ENCODE data around the gene CERS5. TPM values are rescaled to one million over a fixed set of nuclear protein-coding genes. Genes with fewer than 3 reads are reported as not detected.

Gene CERS5
- total RNA-seq, 2 experiments from 2014 or later, result 27.6 to 36.9 TPM

- Histone ChIP-seq H2AFZ (ENCODE audit: low read length) (no peak overlapping the region), H3K4me2 (ENCODE audit: low read length) (no peak overlapping the region), H3K4me1 (ENCODE audit: insufficient read depth, low read length, poor library complexity, severe bottlenecking) (no peaks in the 10 kb centered on the region), H3K36me3 (ENCODE audit: insufficient read depth, low read length) (peaks cover 20% of the 10 kb centered on the region; the same call in 1 of the 2 replicates), H3K4me3 (ENCODE audit: low read depth, low read length, poor library complexity, severe bottlenecking) (no peak overlapping the region), H3K79me2 (ENCODE audit: insufficient read depth, low read depth, low read length) (no peaks in the 10 kb centered on the region), H4K20me1 (ENCODE audit: insufficient read depth, low read length) (peaks cover 5% of the 10 kb centered on the region; the same call in 1 of the 2 replicates), H3K27ac (ENCODE audit: low read depth, low read length, poor library complexity, severe bottlenecking) (no peak overlapping the region), H3K9me3 (ENCODE audit: low read length) (no peaks in the 10 kb centered on the region), H3K9me2 (ENCODE audit: insufficient read depth, low read length) (no peaks in the 10 kb centered on the region)
- BruUV-seq (replicated peaks), result no TSS peak
- ChIA-PET CTCF (ENCODE audit: unreplicated experiment) (no interaction called here), POLR2A (interaction anchor here (0.6 to 1.3 kb wide), 5 partner anchors 34 to 1130 kb away, joined by 3 to 10 read pairs (median 5); no protein-coding TSS in a partner anchor)
- no peak for TF ChIP-seq CTCF (conservative IDR thresholded peaks at IDR 0.05; ENCODE audit: low read length)
- TF ChIP-seq EZH2phosphoT487 (IDR thresholded peaks at IDR 0.05; ENCODE audit: borderline replicate concordance, low read depth, low read length), result no peak
- intact Hi-C loops (cut with micrococcal nuclease; ENCODE audit: unreplicated experiment), result no loop called here
- DNase-seq (ENCODE audit: low spot score), result no peak
These were observed 19.9 kb downstream of the CERS5 start for GRCh38 chr12:50147281-50147680.

GRCh38 chr12:50145439-50145838 lies 21.7 kb downstream of the CERS5 start:
- H3K27ac ChIP-seq (ENCODE audit: low read depth, low read length, poor library complexity, severe bottlenecking), result no peak overlapping the region
- H2AFZ ChIP-seq (ENCODE audit: low read length), result no peak overlapping the region
- ChIA-PET POLR2A (no interaction called here), CTCF (ENCODE audit: unreplicated experiment) (no interaction called here)
- no peaks in the 10 kb centered on the region for H3K9me3 ChIP-seq (ENCODE audit: low read length)
- peaks cover 37% of the 10 kb centered on the region for H3K36me3 ChIP-seq (ENCODE audit: insufficient read depth, low read length)
- H3K9me2 ChIP-seq (ENCODE audit: insufficient read depth, low read length), result no peaks in the 10 kb centered on the region
- intact Hi-C loops (cut with micrococcal nuclease; ENCODE audit: unreplicated experiment), result no loop called here
- no peak for DNase-seq (ENCODE audit: low spot score)
- TF ChIP-seq CTCF (conservative IDR thresholded peaks at IDR 0.05; ENCODE audit: low read length) (no peak), EZH2phosphoT487 (IDR thresholded peaks at IDR 0.05; ENCODE audit: borderline replicate concordance, low read depth, low read length) (no peak)
- H3K4me1 ChIP-seq (ENCODE audit: insufficient read depth, low read length, poor library complexity, severe bottlenecking), result no peaks in the 10 kb centered on the region
- no TSS peak for BruUV-seq (replicated peaks)
- H3K4me3 ChIP-seq (ENCODE audit: low read depth, low read length, poor library complexity, severe bottlenecking), result no peak overlapping the region
- H3K79me2 ChIP-seq (ENCODE audit: insufficient read depth, low read depth, low read length), result no peaks in the 10 kb centered on the region
- H3K4me2 ChIP-seq (ENCODE audit: low read length), result no peak overlapping the region
- H4K20me1 ChIP-seq (ENCODE audit: insufficient read depth, low read length), result peaks cover 5% of the 10 kb centered on the region; the same call in 1 of the 2 replicates

GRCh38 chr12:50142993-50143392 lies 24.2 kb downstream of the CERS5 start:
- H3K9me3 ChIP-seq (ENCODE audit: low read length), result no peaks in the 10 kb centered on the region
- H3K4me3 ChIP-seq (ENCODE audit: low read depth, low read length, poor library complexity, severe bottlenecking), result no peak overlapping the region
- H4K20me1 ChIP-seq (ENCODE audit: insufficient read depth, low read length), result peaks cover 5% of the 10 kb centered on the region; the same call in 1 of the 2 replicates
- no peak overlapping the region for H3K27ac ChIP-seq (ENCODE audit: low read depth, low read length, poor library complexity, severe bottlenecking)
- H3K79me2 ChIP-seq (ENCODE audit: insufficient read depth, low read depth, low read length), result no peaks in the 10 kb centered on the region
- CTCF ChIA-PET (ENCODE audit: unreplicated experiment), result no interaction called here
- BruUV-seq (replicated peaks), result no TSS peak
- H3K4me1 ChIP-seq (ENCODE audit: insufficient read depth, low read length, poor library complexity, severe bottlenecking), result no peaks in the 10 kb centered on the region
- H3K36me3 ChIP-seq (ENCODE audit: insufficient read depth, low read length), result peaks cover 53% of the 10 kb centered on the region
- TF ChIP-seq CTCF (conservative IDR thresholded peaks at IDR 0.05; ENCODE audit: low read length) (no peak), EZH2phosphoT487 (IDR thresholded peaks at IDR 0.05; ENCODE audit: borderline replicate concordance, low read depth, low read length) (no peak)
- no peak overlapping the region for H3K4me2 ChIP-seq (ENCODE audit: low read length)
- intact Hi-C loops (cut with micrococcal nuclease; ENCODE audit: unreplicated experiment), result no loop called here
- no peak for DNase-seq (ENCODE audit: low spot score)
- no peaks in the 10 kb centered on the region for H3K9me2 ChIP-seq (ENCODE audit: insufficient read depth, low read length)
- POLR2A ChIA-PET, result interaction anchor here (0.9 kb wide), 1 partner anchor 215 kb away, joined by 4 read pairs; no protein-coding TSS in a partner anchor
- H2AFZ ChIP-seq (ENCODE audit: low read length), result no peak overlapping the region
